HCT116 (cell line): ENCODE measurements around the gene ZNF521. TPM values are rescaled to one million over a fixed set of nuclear protein-coding genes. Genes with fewer than 3 reads are reported as not detected.

ENCODE experiments used
- ATAC-seq: fragments of 200-7000 bp; cut with Tn5 transposase; 2 replicates; pipeline ENCODE4 v1.9.1; 2020; ENCODE audit warnings: mild to moderate bottlenecking, moderate library complexity
- BruUV-seq: library from RNA; stranded (reverse); fragments of 400-500 nt; replicated peaks from 2 replicates; lab custom pipeline; 2021; lab: Mats Ljungman, UMichigan
- CTCF ChIA-PET: fragments of 300-600 bp; sonication (Branson Sonifier 250); formaldehyde crosslinking; loops from one replicate; lab custom pipeline; 2021; ENCODE audit warnings: antibody characterized with exemption; lab: Charles Lee
- POLR2A ChIA-PET: fragments of 300-600, 350-600 bp; sonication (Branson Sonifier 250); formaldehyde crosslinking; loops from one replicate; lab custom pipeline; 2021; ENCODE audit warnings: antibody characterized with exemption; lab: Charles Lee
- RAD21 ChIA-PET, 2 experiments: fragments of 300-600 bp; sonication (Branson Sonifier 250); formaldehyde crosslinking; loops; one replicate each; lab custom pipeline; 2023; ENCODE audit warnings: low total read pairs in 2 of 2; ENCODE audit not compliant: uncharacterized antibody in 2 of 2, unreplicated experiment in 2 of 2, low non-redundant PET in 1 of 2; lab: Charles Lee
- DNase-seq: peaks from one replicate; pipeline ENCODE4 v3.0.0-alpha.2; 2010; ENCODE audit warnings: low read depth, low spot score
- H2AFZ ChIP-seq: fragments of 200-600 bp; shearing (Covaris generic), sonication (generic); 2 replicates; pipeline ENCODE4 v1.6.1; 2017; ENCODE audit warnings: low read depth, mixed run types, mixed read lengths, antibody characterized with exemption, low read length; ENCODE audit not compliant: poor library complexity, severe bottlenecking
- H3K27ac ChIP-seq: 2 replicates; pipeline ENCODE4 v1.5.1; 2012; ENCODE audit warnings: low read depth, low read length
- H3K27me3 ChIP-seq: fragments of 200-600 bp; sonication (generic); 2 replicates; pipeline ENCODE4 v1.6.1; 2016; ENCODE audit warnings: mixed run types, low read length, mixed read lengths; ENCODE audit not compliant: insufficient read depth
- H3K36me3 ChIP-seq, 2 experiments: fragments of 200-500 bp in 1 of 2; fragments of 200-600 bp in 1 of 2; sonication (Bioruptor generic) in 1 of 2; sonication (generic) in 1 of 2; 2 replicates each; pipeline versions ENCODE4 v1.5.1 to v1.6.1; 2014 to 2016; ENCODE audit warnings: low read length in 2 of 2, inconsistent platforms in 1 of 2, mixed read lengths in 1 of 2, mixed run types in 1 of 2; ENCODE audit not compliant: insufficient read depth in 2 of 2, control insufficient read depth in 1 of 2
- H3K4me1 ChIP-seq, 2 experiments: fragments of 200-600 bp in 1 of 2; sonication (generic) in 1 of 2; 2 replicates each; pipeline versions ENCODE4 v1.5.1 to v1.6.1; 2012 to 2017; ENCODE audit warnings: low read length in 2 of 2, inconsistent platforms in 1 of 2, mild to moderate bottlenecking in 1 of 2, mixed read lengths in 1 of 2, mixed run types in 1 of 2, moderate library complexity in 1 of 2; ENCODE audit not compliant: insufficient read depth in 2 of 2, control insufficient read depth in 1 of 2
- H3K4me2 ChIP-seq: fragments of 200-600 bp; sonication (generic); 2 replicates; pipeline ENCODE4 v1.6.1; 2017; ENCODE audit warnings: mixed run types, low read length, mixed read lengths
- H3K4me3 ChIP-seq, 2 experiments: fragments of 200-600 bp in 1 of 2; sonication (generic) in 1 of 2; replicated peaks in 1 of 2; 2 replicates each; pipeline ENCODE4 v1.5.1; 2011 to 2016; ENCODE audit warnings: low read length in 2 of 2, control low read depth in 1 of 2, low read depth in 1 of 2, mild to moderate bottlenecking in 1 of 2, mixed read lengths in 1 of 2, mixed run types in 1 of 2
- H3K79me2 ChIP-seq: fragments of 200-600 bp; sonication (generic); 2 replicates; pipeline ENCODE4 v1.6.1; 2017; ENCODE audit warnings: mild to moderate bottlenecking, mixed run types, low read length, moderate library complexity, mixed read lengths; ENCODE audit not compliant: insufficient read depth
- H3K9ac ChIP-seq: fragments of 200-600 bp; sonication (generic); 2 replicates; pipeline ENCODE4 v1.6.1; 2016; ENCODE audit warnings: low read length, mixed read lengths
- H3K9me2 ChIP-seq: fragments of 200-600 bp; sonication (generic), shearing (Covaris generic); 2 replicates; pipeline ENCODE4 v1.6.1; 2017; ENCODE audit warnings: mixed run types, mild to moderate bottlenecking, moderate library complexity; ENCODE audit not compliant: insufficient read depth
- H3K9me3 ChIP-seq, 2 experiments: fragments of 200-500 bp in 1 of 2; fragments of 200-600 bp in 1 of 2; sonication (Bioruptor generic) in 1 of 2; sonication (generic) in 1 of 2; 2 replicates each; pipeline ENCODE4 v1.6.1; 2014 to 2017; ENCODE audit warnings: low read length in 2 of 2, mixed read lengths in 2 of 2, inconsistent platforms in 1 of 2, low read depth in 1 of 2, mild to moderate bottlenecking in 1 of 2, mixed run types in 1 of 2, moderate library complexity in 1 of 2; ENCODE audit not compliant: control insufficient read depth in 1 of 2, insufficient read depth in 1 of 2
- H4K20me1 ChIP-seq: fragments of 200-600 bp; sonication (generic), shearing (Covaris generic); 2 replicates; pipeline ENCODE4 v1.6.1; 2017; ENCODE audit warnings: mixed run types, mild to moderate bottlenecking, moderate library complexity; ENCODE audit not compliant: insufficient read depth
- CTCF ChIP-seq, 3 experiments: fragments of 200-600 bp in 1 of 3; sonication (generic) in 1 of 3; IDR thresholded peaks in 2 of 3; conservative IDR thresholded peaks in 1 of 3; 2 replicates each; pipeline ENCODE4 v1.5.1; 2012 to 2017; ENCODE audit warnings: low read depth in 2 of 3, low read length in 2 of 3, antibody characterized with exemption in 1 of 3, borderline replicate concordance in 1 of 3, control low read depth in 1 of 3, mild to moderate bottlenecking in 1 of 3, mixed read lengths in 1 of 3, mixed run types in 1 of 3, moderate library complexity in 1 of 3; ENCODE audit not compliant: insufficient read depth in 1 of 3
- EGR1 ChIP-seq: IDR thresholded peaks from 2 replicates; pipeline ENCODE4 v1.6.1; 2012; ENCODE audit warnings: low read depth
- ELF1 ChIP-seq: IDR thresholded peaks from 2 replicates; pipeline ENCODE4 v1.6.1; 2012; ENCODE audit warnings: low read depth, borderline replicate concordance
- EZH2 ChIP-seq: fragments of 200-600 bp; sonication (generic); IDR thresholded peaks from 2 replicates; pipeline ENCODE4 v1.6.1; 2017; ENCODE audit warnings: antibody characterized with exemption, mixed run types
- JUND ChIP-seq: IDR thresholded peaks from 2 replicates; pipeline ENCODE4 v1.6.1; 2012
- REST ChIP-seq: IDR thresholded peaks from 2 replicates; pipeline ENCODE4 v1.6.1; 2012; ENCODE audit warnings: low read depth
- intact Hi-C: fragments of 100-400 bp; cut with micrococcal nuclease; formaldehyde crosslinking; loops from 2 replicates; pipeline ENCODE4 v1.10.0; 2022
- total RNA-seq: library from RNA; stranded (reverse); gene quantifications from one replicate; pipeline ENCODE4 v1.2.1, GENCODE V29; 2021; ENCODE audit not compliant: unreplicated experiment

The ZNF521 gene
- total RNA-seq, 1 experiment from 2014 or later: 0.10 TPM

GRCh38 chr18:25171334-25171733 is 180.6 kb downstream of the ZNF521 start:
- Histone ChIP-seq H3K27me3 (no peaks in the 10 kb centered on the region; the same call in 1 of the 2 replicates), H3K27ac (no peak overlapping the region), H4K20me1 (no peaks in the 10 kb centered on the region), H3K36me3 (no peaks in the 10 kb centered on the region), H3K4me3 (no peak overlapping the region), H3K9me2 (no peaks in the 10 kb centered on the region), H3K4me1 (no peaks in the 10 kb centered on the region), H2AFZ (no peak overlapping the region), H3K79me2 (no peaks in the 10 kb centered on the region), H3K9ac (no peak overlapping the region), H3K4me2 (no peak overlapping the region)
- intact Hi-C loops: no loop called here
- RAD21 ChIA-PET: no interaction called here
- BruUV-seq: no TSS peak
- ATAC-seq (no peak), DNase-seq (no peak)
- CTCF ChIA-PET: no interaction called here
- TF ChIP-seq ELF1: no peak
- TF ChIP-seq EZH2: no peak
- TF ChIP-seq CTCF (IDR thresholded peaks at IDR 0.05 in 2 of 3, conservative IDR thresholded peaks at IDR 0.05 in 1 of 3; ENCODE audit: borderline replicate concordance in 1 of 3, insufficient read depth in 1 of 3, low read depth in 2 of 3, low read length in 2 of 3): no peak
- TF ChIP-seq REST: no peak
- no peak for TF ChIP-seq EGR1
- TF ChIP-seq JUND: no peak
- TF ChIP-seq, all 23 proteins: peak for 0
- no peaks in the 10 kb centered on the region for H3K9me3 ChIP-seq
- POLR2A ChIA-PET: no interaction called here
